HepG2 (cell line): ENCODE results near the gene PKNOX2. TPM values are rescaled to one million over a fixed set of nuclear protein-coding genes. Genes with fewer than 3 reads are reported as not detected.

ENCODE experiments used
- ATAC-seq: fragments of 200-7000 bp; cut with Tn5 transposase; 3 replicates; pipeline ENCODE4 v1.9.1; 2020; ENCODE audit warnings: mild to moderate bottlenecking, moderate library complexity
- BruUV-seq: library from RNA; stranded (reverse); fragments of 400-500 nt; replicated peaks from 2 replicates; lab custom pipeline; 2021; lab: Mats Ljungman, UMichigan
- CTCF ChIA-PET: fragments of 300-600 bp; formaldehyde crosslinking; extraction: SDS; loops from one replicate; lab custom pipeline; 2021; ENCODE audit warnings: low total read pairs, inconsistent platforms, low intra/inter-chr PET ratio; lab: Yijun Ruan, JAX
- POLR2A ChIA-PET: fragments of 350-600 bp; sonication (Branson Sonifier 250); formaldehyde crosslinking; loops from one replicate; lab custom pipeline; 2020; ENCODE audit warnings: antibody characterized with exemption, inconsistent platforms; lab: Yijun Ruan, JAX
- DNase-seq: peaks from one replicate; pipeline ENCODE4 v3.0.0-alpha.2; 2015; ENCODE audit warnings: low spot score
- FAIRE-seq: peaks from 3 replicates; lab custom pipeline; 2011; peaks lifted over from hg19 to GRCh38; lab: Jason Lieb, UNC
- H2AFZ ChIP-seq: one replicate; pipeline ENCODE4 v1.6.1; 2011; ENCODE audit warnings: low read length, inconsistent platforms
- H3K27ac ChIP-seq: fragments of 300-600 bp; 3 replicates; pipeline ENCODE4 v1.8.0; 2011; ENCODE audit warnings: mixed run types, mild to moderate bottlenecking, mixed read lengths, low read length, inconsistent platforms; ENCODE audit not compliant: insufficient read depth; ENCODE audit errors: extremely low read length
- H3K27me3 ChIP-seq, 2 experiments: fragments of 200-600 bp in 1 of 2; 2 replicates in 1 of 2; 3 replicates in 1 of 2; pipeline versions ENCODE4 v1.6.0 to v1.8.0; 2011; ENCODE audit warnings: low read length in 2 of 2, mild to moderate bottlenecking in 2 of 2, moderate library complexity in 2 of 2, inconsistent platforms in 1 of 2; ENCODE audit not compliant: insufficient read depth in 2 of 2, control insufficient read depth in 1 of 2
- H3K36me3 ChIP-seq, 2 experiments: fragments of 200-600 bp in 1 of 2; replicated peaks in 1 of 2; 2 replicates in 1 of 2; 3 replicates in 1 of 2; pipeline versions ENCODE4 v1.5.1 to v1.8.0; 2011; ENCODE audit warnings: low read length in 2 of 2, inconsistent platforms in 1 of 2; ENCODE audit not compliant: insufficient read depth in 2 of 2, control insufficient read depth in 1 of 2
- H3K4me1 ChIP-seq: 2 replicates; pipeline ENCODE4 v1.5.1; 2012; ENCODE audit warnings: low read length, inconsistent platforms; ENCODE audit not compliant: insufficient read depth
- H3K4me2 ChIP-seq: 2 replicates; pipeline ENCODE4 v1.6.0; 2011; ENCODE audit warnings: low read depth, low read length, inconsistent platforms
- H3K4me3 ChIP-seq, 3 experiments: fragments of 200-600 bp in 1 of 3; sonication (generic), shearing (Covaris generic) in 1 of 3; replicated peaks in 1 of 3; 2 replicates each; pipeline ENCODE4 v1.5.1; 2011 to 2016; ENCODE audit warnings: low read length in 3 of 3, inconsistent platforms in 2 of 3, low read depth in 2 of 3, mild to moderate bottlenecking in 2 of 3, control low read depth in 1 of 3, mixed read lengths in 1 of 3; ENCODE audit not compliant: insufficient read depth in 1 of 3
- H3K79me2 ChIP-seq: one replicate; pipeline ENCODE4 v1.6.1; 2011; ENCODE audit warnings: low read length, inconsistent platforms; ENCODE audit not compliant: insufficient read depth
- H3K9ac ChIP-seq: 2 replicates; pipeline ENCODE4 v1.6.0; 2011; ENCODE audit warnings: mild to moderate bottlenecking, low read depth, low read length, inconsistent platforms; ENCODE audit not compliant: insufficient read depth
- H3K9me3 ChIP-seq: 2 replicates; pipeline ENCODE4 v1.5.1; 2012; ENCODE audit warnings: mild to moderate bottlenecking, low read length
- H4K20me1 ChIP-seq: 2 replicates; pipeline ENCODE4 v1.6.0; 2011; ENCODE audit warnings: inconsistent platforms, mild to moderate bottlenecking, low read length, moderate library complexity; ENCODE audit not compliant: insufficient read depth
- ASH2L ChIP-seq: fragments of 300-600, 200-600 bp; sonication (generic); IDR thresholded peaks from 2 replicates; pipeline ENCODE4 v1.7.0; 2017; ENCODE audit warnings: low read depth, mild to moderate bottlenecking, moderate library complexity, mixed read lengths, low read length; ENCODE audit not compliant: insufficient read length
- CHD4 ChIP-seq: fragments of 200-600 bp; sonication (generic); IDR thresholded peaks from 2 replicates; pipeline ENCODE4 v1.7.0; 2017; ENCODE audit warnings: mild to moderate bottlenecking, low read length, borderline replicate concordance
- HOXA5 ChIP-seq: sonication (generic); formaldehyde crosslinking; IDR thresholded peaks from 2 replicates; pipeline ENCODE4 v1.4.0; 2020; ENCODE audit warnings: missing genetic modification reagents
- NCOR1 ChIP-seq: fragments of 200-600 bp; sonication (generic); IDR thresholded peaks from 2 replicates; pipeline ENCODE4 v1.7.0; 2017; ENCODE audit warnings: antibody characterized with exemption, low read length, borderline replicate concordance
- NFKBIZ ChIP-seq: IDR thresholded peaks from 2 replicates; pipeline ENCODE4 v1.6.1; 2018; ENCODE audit warnings: missing genetic modification reagents, missing compliant biosample characterization
- SIX4 ChIP-seq: sonication (generic); formaldehyde crosslinking; IDR thresholded peaks from 2 replicates; pipeline ENCODE4 v1.4.0; 2020; ENCODE audit warnings: missing genetic modification reagents
- SMAD3 ChIP-seq: sonication (generic); formaldehyde crosslinking; IDR thresholded peaks from 2 replicates; pipeline ENCODE4 v1.4.0; 2020; ENCODE audit warnings: missing genetic modification reagents
- SNAPC4 ChIP-seq: sonication (generic); formaldehyde crosslinking; IDR thresholded peaks from 2 replicates; pipeline ENCODE4 v1.4.0; 2020; ENCODE audit warnings: mild to moderate bottlenecking, missing genetic modification reagents
- SOX6 ChIP-seq, 2 experiments: fragments of 450-650 bp in 1 of 2; sonication (generic) in 1 of 2; formaldehyde crosslinking in 1 of 2; IDR thresholded peaks; 2 replicates each; pipeline versions ENCODE4 v1.4.0 to v1.6.1; 2017 to 2020; ENCODE audit warnings: antibody characterized with exemption in 1 of 2, mild to moderate bottlenecking in 1 of 2, missing genetic modification reagents in 1 of 2
- YEATS4 ChIP-seq: sonication (generic); formaldehyde crosslinking; IDR thresholded peaks from 2 replicates; pipeline ENCODE4 v1.4.0; 2020; ENCODE audit warnings: missing genetic modification reagents, borderline replicate concordance
- WGBS: methylation state at CpG from one replicate; pipeline ENCODE4 v1.1.6; 2017; ENCODE audit warnings: low lambda C conversion rate; 5-methylcytosine and 5-hydroxymethylcytosine counted together
- in situ Hi-C: cut with HindIII; loops from 2 replicates; pipeline ENCODE4 v1.10.0; 2017; ENCODE audit warnings: low pct_unique_long_range_greater_than_20kb; ENCODE audit not compliant: extremely low pct_ligation_motif_present
- intact Hi-C: fragments of 100-400 bp; cut with micrococcal nuclease; formaldehyde crosslinking; loops from one replicate; pipeline ENCODE4 v1.10.0; 2022; ENCODE audit not compliant: unreplicated experiment
- polyA plus RNA-seq, 8 experiments: library from polyadenylated mRNA; depleted of rRNA in 3 of 8; stranded (reverse) in 7 of 8; unstranded in 1 of 8; fragments of >200 nt; fragmentation: Illumina TruSeq in 4 of 8; extraction: Trizol in 4 of 8; gene quantifications; 2 replicates each; pipeline versions ENCODE4 v1.2.1 to v1.2.3, GENCODE V29; 2011 to 2016; ENCODE audit warnings: low read depth in 4 of 8, missing spikeins in 1 of 8, mixed read lengths in 1 of 8; ENCODE audit not compliant: insufficient read depth in 1 of 8
- total RNA-seq, 5 experiments: library from RNA; depleted of rRNA; stranded (reverse); fragments of >200 nt; fragmentation: Illumina TruSeq; extraction: Trizol; gene quantifications; 2 replicates each; pipeline ENCODE4 v1.2.3, GENCODE V29; 2016; ENCODE audit warnings: low read depth in 1 of 5
- TF ChIP-seq, protein P1 (sequence below): sonication (generic); formaldehyde crosslinking; IDR thresholded peaks from 2 replicates; pipeline ENCODE4 v1.5.0; 2020; ENCODE audit warnings: missing genetic modification reagents

The PKNOX2 gene
- total and polyA plus RNA-seq, 2 of the 13 experiments (the other 11 are each of a cell fraction or from before 2014, with no cell fraction given) = not detected

- no TSS peak for BruUV-seq
These were observed 228.8 kb downstream of the PKNOX2 start for GRCh38 chr11:125393331-125393730.

GRCh38 chr11:125394296-125394695 is 229.7 kb downstream of the PKNOX2 start:
- FAIRE-seq = no peak
- in situ Hi-C loops = no loop called here
- BruUV-seq = no TSS peak
- no peak for TF ChIP-seq SIX4
- no peak for TF ChIP-seq SOX6 (IDR thresholded peaks at IDR 0.05)
- no peak for TF ChIP-seq SOX6 (CRISPR knock-in tag; IDR thresholded peaks at IDR 0.05)
- TF ChIP-seq SNAPC4 (CRISPR knock-in tag) = no peak

More at GRCh38 chr11:125393331-125393730, 228.8 kb downstream of the PKNOX2 start:
- intact Hi-C loops (no loop called here), in situ Hi-C loops (no loop called here)
- Histone ChIP-seq H3K79me2 (no peaks in the 10 kb centered on the region), H3K4me1 (no peaks in the 10 kb centered on the region), H3K27ac (no peak overlapping the region), H3K27me3 (peaks cover 2 to 35% of the 10 kb centered on the region in 2 experiments), H4K20me1 (no peaks in the 10 kb centered on the region), H3K9me3 (no peaks in the 10 kb centered on the region), H3K4me2 (no peak overlapping the region), H3K9ac (no peak overlapping the region), H3K4me3 (no peak overlapping the region), H2AFZ (no peak overlapping the region), H3K36me3 (no peaks in the 10 kb centered on the region)
- POLR2A ChIA-PET = no interaction called here
- peak; percentile 86 for ATAC-seq
- CTCF ChIA-PET = no interaction called here
- TF ChIP-seq ASH2L (no peak), SMAD3 (CRISPR knock-in tag) (no peak), NCOR1 (no peak), CHD4 (no peak), YEATS4 (CRISPR knock-in tag) (no peak), HOXA5 (no peak), NFKBIZ (CRISPR knock-in tag) (no peak)
- TF ChIP-seq, protein P1, sequence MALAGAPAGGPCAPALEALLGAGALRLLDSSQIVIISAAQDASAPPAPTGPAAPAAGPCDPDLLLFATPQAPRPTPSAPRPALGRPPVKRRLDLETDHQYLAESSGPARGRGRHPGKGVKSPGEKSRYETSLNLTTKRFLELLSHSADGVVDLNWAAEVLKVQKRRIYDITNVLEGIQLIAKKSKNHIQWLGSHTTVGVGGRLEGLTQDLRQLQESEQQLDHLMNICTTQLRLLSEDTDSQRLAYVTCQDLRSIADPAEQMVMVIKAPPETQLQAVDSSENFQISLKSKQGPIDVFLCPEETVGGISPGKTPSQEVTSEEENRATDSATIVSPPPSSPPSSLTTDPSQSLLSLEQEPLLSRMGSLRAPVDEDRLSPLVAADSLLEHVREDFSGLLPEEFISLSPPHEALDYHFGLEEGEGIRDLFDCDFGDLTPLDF (CRISPR knock-in tag) = no peak
- no peak for FAIRE-seq
- no peak for DNase-seq
- WGBS = 30% methylated on average over 4 of the region's 9 CpGs

More at GRCh38 chr11:125394296-125394695, 229.7 kb downstream of the PKNOX2 start:
- intact Hi-C loops = no loop called here
- ATAC-seq = no peak
- Histone ChIP-seq H4K20me1 (no peaks in the 10 kb centered on the region), H2AFZ (no peak overlapping the region), H3K4me3 (no peak overlapping the region), H3K79me2 (no peaks in the 10 kb centered on the region), H3K27me3 (peaks cover under 1 to 43% of the 10 kb centered on the region in 2 experiments), H3K9me3 (no peaks in the 10 kb centered on the region), H3K27ac (no peak overlapping the region), H3K36me3 (no peaks in the 10 kb centered on the region), H3K4me2 (no peak overlapping the region), H3K4me1 (no peaks in the 10 kb centered on the region), H3K9ac (no peak overlapping the region)
- DNase-seq = no peak
- WGBS = 0% methylated on average over 2 of the region's 2 CpGs
- ChIA-PET CTCF (no interaction called here), POLR2A (no interaction called here)
